GM21825 (cell line): Measurements from ENCODE around the gene CLTC.
A peak's percentile ranks its signal among the peaks of the same experiment; 100 is the strongest.
"Not testable (repeated sequence)": the region's sequence is repeated elsewhere in the genome, so short reads cannot be mapped to it uniquely, and the experiment has no call there.

ENCODE experiments used
- ATAC-seq: cut with Tn5 transposase; IDR thresholded peaks from one replicate; pipeline ENCODE4 v1.9.1; 2021; ENCODE audit warnings: mild to moderate bottlenecking, moderate library complexity; ENCODE audit not compliant: unreplicated experiment

CLTC gene

DNA sequence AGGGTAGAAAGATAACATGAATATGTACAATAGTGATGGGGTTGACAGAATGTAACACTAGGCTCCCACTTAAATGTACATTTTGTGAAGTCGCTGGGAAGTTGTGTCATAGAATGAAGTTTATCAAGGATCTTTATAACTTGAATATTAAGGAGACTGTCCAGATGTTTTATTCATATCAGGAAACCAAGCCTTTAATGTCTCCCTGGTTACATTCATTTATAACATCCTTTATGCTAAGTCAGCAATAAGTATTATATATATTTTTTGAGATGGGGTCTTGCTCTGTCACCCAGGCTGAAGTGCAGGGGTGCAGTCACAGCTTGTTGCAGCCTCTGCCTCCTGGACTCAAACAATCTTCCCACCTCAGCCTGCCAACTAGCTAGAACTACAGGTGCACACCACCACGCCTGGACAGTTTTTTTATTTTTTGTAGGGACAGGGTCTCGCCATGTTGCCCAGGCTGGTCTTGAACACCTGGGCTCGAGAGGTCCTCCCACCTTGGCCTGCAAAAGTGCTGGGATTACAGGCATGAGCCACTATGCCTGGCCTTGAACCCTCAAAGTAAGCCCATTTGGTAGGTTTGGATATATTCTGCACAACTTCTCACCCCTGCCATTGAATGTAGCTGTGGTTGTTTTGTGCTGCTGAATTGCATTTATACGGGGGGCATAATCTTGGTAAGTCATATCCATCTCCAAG lies 14.1 kb downstream of the CLTC start:
- ATAC-seq, result no peak

DNA sequence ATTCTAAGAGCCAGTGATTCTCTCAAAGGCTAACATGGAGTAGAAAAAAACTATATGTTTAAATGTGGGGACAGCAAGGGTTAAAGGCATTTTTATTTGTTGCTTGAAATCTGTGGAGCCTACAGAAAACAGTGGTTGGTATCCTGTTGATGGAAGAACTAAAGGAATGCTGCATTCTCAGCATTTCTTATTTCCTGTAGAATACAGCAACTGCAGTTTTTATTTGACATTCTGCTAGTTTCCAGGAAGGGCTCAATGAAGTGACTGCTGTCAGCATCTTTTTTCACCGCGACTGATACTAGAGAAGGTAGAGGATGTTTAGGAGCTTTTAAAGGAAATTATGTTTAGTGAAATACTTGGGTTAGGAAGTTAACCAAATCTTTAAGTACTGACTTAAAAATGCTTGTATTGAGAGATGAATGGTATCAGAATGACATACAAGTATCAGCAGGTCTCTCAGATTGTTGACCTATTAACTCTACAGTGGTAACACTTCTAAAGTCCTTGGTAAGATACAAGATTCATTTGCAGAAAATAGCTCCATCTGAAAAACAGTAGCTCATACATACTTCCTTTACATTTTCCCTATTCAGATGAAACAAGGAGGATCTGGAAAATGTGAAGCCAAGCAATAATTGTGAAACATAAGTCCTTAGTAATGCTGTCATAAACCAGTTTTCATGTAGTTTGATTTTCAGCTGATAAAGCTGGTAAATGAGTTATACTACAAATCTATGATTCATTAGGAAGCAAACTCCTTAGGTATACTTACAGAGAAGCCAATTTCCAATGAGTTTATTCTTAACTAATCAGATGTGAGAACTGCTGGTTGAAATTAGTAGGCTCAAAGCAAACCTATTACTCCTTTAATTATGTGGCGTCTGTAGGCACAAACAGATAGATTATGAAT lies 15.2 kb downstream of the CLTC start:
- peak; percentile 50 for ATAC-seq

- ATAC-seq, result no peak
Measured at GRCh38 chr17:59637611-59638310, 18.1 kb downstream of the CLTC start.

DNA sequence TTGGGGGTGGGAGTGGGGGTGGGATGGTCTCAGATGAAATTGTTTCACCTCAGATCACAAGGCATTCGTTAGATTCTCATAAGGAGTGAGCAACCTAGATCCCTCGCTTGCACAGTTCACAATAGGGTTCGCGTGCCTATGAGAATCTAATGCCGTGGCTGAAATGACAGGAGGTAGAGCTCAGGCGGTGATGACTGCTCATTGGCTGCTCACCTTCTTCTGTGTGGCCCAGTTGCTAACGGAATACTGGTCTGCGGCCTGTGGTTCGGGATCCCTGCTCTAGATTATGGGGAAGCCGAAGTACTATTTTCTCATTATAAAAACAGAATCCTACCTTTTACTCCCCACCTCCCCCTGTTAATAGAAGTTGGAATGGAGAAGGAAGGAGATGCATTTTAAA lies 18.9 kb downstream of the CLTC start:
- no peak for ATAC-seq

DNA sequence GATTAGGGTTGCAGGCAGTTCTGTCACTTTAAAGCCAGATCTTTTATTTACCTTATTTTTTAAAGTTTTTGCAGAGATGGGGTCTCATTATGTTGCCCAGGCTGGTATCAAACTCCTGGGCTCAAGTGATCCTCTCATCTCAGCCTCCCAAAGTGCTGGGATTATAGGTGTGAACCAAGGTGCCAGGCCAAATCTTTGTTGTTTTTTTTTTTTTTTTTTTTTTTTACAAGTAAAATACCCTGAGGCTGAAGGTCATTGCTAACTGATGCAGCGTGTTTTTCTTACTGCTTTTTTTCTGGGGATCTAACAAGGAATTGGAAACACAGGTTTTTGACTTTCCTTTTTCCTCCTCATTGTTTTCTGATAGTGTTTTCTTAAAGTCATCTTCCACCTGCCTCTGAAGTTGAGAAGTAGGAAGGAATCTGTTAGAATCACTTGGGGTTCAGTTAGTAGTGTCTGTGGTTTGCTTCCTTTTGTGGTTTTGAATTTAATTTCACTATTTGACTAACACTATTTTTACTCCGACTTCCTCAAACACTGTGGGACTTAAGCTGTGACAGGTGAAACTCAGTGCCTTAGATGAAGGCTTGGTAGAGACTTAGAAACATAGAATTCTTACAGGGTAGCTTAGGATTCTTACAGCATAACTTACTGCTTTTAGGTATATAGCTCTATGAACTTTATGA lies 22.2 kb downstream of the CLTC start:
- ATAC-seq, result peak; percentile 80

- ATAC-seq, result no peak
Measured at GRCh38 chr17:59642565-59642964, 22.9 kb downstream of the CLTC start.

DNA sequence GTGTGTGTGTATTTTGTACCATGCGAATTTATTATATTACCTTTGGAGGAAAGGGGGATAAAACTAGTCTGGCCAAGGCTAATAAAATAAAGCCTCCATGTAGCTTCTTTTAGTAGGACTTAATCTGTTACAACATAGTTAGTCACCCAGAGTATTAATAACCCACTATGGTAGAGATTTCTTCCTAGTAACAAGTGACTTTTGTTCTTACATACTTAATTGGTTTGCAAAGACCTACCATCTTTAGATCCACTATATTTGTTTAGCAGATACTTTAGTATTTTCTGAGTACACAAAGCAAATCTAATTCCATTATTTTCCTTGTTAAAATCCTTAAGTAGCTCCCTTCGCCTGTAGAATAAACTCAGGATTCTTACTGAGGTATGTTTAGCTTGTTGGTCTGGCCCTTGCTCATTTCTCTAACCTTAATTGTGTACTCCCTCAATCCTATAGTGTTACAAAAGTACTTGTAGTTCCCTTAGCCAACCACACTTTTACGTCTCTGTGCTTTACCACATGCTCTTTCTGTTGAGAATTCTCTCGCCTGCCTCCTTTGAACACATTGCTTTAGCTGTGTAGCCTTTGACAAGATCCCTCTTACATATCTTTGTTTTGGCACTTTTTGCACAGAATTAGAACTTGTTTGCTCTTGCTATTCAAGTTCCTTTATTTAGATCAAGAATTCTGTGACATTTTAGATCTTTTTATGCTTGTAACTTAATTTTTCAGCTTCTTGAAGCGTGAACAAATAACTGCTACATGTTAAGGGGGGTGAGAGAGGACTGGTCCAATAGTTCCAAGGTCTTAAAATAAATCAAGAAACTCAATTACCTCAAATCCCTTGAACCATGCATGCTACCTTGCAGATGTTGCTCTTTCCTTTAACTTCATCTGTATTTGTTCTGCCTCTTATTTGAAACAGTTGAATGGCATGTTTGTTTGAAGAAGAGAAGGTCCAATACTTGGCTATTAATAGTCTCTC lies 23.8 kb downstream of the CLTC start:
- ATAC-seq, result no peak

DNA sequence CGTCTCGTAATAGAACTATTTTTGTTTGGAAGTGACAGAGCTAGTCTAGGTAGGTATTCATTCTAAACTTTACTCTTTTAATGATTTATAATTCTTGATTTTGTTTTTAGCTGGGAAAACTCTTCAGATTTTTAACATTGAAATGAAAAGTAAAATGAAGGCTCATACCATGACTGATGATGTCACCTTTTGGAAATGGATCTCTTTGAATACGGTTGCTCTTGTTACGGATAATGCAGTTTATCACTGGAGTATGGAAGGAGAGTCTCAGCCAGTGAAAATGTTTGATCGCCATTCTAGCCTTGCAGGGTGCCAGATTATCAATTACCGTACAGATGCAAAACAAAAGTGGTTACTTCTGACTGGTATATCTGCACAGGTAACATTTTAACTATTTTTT lies 27.6 kb downstream of the CLTC start:
- no peak for ATAC-seq

- ATAC-seq, result no peak
Measured at GRCh38 chr17:59649886-59650285, 30.2 kb downstream of the CLTC start.

DNA sequence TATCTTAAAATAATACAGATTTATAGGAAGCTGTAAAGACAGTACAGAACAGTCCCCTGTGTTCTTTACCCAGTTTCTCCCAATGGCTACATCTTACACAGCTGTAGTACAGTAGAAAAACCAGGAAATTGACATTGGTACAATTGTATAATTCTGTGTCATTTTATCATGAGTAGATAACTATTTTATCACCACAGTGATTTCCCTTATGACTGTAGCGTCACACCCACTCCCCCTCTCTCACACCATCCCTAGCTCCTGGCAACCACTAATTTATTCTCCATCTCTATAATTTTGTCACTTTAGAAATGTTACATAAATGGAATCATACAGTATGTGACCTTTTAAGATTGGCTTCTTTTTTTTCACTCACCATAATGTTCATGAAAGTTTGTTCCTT lies 30.9 kb downstream of the CLTC start:
- no peak for ATAC-seq

DNA sequence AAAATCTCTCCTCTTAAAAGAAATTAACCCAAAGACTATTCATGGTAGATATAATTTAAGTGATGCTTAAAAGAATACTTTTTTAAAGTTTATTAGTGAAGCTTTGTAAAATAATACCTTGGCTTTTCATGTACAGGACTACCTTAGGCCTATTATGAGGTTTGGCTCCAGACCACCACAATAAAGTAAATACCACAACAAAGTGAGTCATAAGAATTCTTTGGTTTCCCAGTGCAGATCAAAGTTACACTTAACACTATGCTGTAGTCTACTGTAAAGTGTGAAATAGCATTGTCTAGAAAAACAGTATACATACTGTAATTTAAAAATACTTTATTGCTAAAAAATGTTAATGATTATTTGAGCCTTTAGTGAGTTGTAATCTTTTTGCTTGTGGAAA lies 31.7 kb downstream of the CLTC start:
- ATAC-seq, result no peak

DNA sequence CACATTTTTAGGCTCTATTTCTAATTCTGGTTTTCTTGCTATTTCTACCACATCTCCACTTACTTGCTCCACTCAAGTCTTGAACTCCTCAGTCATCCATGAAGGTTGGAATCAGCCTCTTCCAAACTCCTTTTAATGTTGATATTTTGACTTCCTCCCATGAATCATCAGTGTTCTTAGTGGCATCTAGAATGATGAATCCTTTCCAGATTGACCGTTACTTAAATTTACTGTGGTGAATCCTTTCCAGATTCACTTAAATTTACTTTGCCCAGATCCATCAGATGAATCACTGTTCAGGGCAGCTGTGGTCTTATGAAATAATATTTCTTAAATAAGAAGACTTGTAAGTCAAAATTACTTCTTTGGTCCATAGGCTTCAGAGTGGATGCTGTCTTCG lies 32.4 kb downstream of the CLTC start:
- ATAC-seq, result no peak

DNA sequence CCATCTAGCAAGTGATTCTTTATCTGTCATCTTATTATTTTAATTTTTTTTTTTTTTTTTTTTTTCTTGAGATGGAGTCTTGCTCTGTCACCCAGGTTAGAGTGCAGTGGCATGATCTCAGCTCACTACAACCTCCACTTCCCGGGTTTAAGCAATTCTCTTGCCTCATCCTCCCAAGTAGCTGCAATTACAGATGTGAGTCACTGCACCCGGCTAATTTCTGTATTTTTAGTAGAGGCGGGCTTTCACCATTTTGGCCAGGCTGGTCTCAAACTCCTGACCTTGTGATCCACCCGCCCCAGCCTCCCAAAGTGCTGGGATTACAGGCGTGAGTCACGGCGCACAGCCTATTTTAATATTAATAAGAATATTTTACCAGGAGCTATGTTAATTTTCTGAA lies 36.9 kb downstream of the CLTC start:
- not testable (repeated sequence) for ATAC-seq

GRCh38 chr17:59666235-59666634 lies 46.5 kb downstream of the CLTC start:
- no peak for ATAC-seq

DNA sequence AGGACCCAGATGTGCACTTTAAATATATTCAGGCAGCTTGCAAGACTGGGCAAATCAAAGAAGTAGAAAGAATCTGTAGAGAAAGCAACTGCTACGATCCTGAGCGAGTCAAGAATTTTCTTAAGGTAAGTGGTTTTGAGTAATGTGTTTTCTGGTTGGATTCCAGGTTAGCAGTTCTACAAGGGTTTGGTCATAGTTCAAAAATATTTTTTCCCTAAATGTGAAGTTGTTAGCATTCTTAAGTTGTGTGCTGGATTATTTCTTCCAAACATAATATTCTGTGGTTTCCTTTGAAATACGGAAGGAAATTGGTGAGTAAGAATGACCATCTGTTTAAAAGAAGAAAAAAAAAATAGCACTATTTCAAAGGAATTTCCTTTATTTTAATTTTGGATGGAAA lies 49.1 kb downstream of the CLTC start:
- ATAC-seq, result no peak

- ATAC-seq, result peak; percentile 54
Measured at GRCh38 chr17:59669411-59669810, 49.7 kb downstream of the CLTC start.

- ATAC-seq, result no peak
Measured at GRCh38 chr17:59669944-59670343, 50.2 kb downstream of the CLTC start.

- ATAC-seq, result no peak
Measured at GRCh38 chr17:59671386-59671785, 51.7 kb downstream of the CLTC start.

DNA sequence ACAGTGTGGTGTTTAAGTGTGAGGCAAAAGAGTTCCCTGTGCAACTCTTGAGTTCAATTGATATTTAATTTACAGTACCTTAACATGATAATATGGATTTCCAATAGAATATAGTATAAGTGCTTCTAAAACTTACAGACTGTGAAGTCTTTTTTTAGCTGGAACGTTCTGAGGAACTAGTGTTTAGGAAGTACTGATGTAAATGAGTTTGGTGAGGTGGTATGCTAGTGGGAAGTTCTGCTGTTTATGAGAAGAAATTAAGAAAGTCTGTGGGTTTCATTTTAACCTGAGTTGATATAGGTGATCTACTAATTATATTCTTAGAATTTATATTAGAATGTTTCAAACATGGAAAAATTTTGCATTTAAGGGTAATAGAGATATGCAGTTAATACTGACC lies 55.5 kb downstream of the CLTC start:
- ATAC-seq, result no peak

GRCh38 chr17:59676716-59677115 lies 57.0 kb downstream of the CLTC start:
- ATAC-seq, result no peak
